Rectal smooth muscle tissue (tissue), 1 donor: Measurements from ENCODE around the gene ITGA3.
A peak's percentile ranks its signal among the peaks of the same experiment; 100 is the strongest.
"Not testable (repeated sequence)": the region's sequence is repeated elsewhere in the genome, so short reads cannot be mapped to it uniquely, and the experiment has no call there.

Experiments used
- H3K27ac ChIP-seq: one replicate; pipeline ENCODE4 v1.7.0; 2013; ENCODE audit warnings: low read depth, low read length, inconsistent platforms
- H3K27me3 ChIP-seq: one replicate; pipeline ENCODE4 v1.7.0; 2013; ENCODE audit warnings: low read length; ENCODE audit not compliant: control insufficient read depth, insufficient read depth
- H3K36me3 ChIP-seq: one replicate; pipeline ENCODE4 v1.7.0; 2013; ENCODE audit warnings: low read length; ENCODE audit not compliant: control insufficient read depth, insufficient read depth
- H3K4me1 ChIP-seq: one replicate; pipeline ENCODE4 v1.7.0; 2013; ENCODE audit warnings: low read length; ENCODE audit not compliant: control insufficient read depth, insufficient read depth
- H3K4me3 ChIP-seq: one replicate; pipeline ENCODE4 v1.7.0; 2013; ENCODE audit warnings: low read length
- H3K9ac ChIP-seq: one replicate; pipeline ENCODE4 v1.7.0; 2013; ENCODE audit warnings: low read length

Gene ITGA3

DNA sequence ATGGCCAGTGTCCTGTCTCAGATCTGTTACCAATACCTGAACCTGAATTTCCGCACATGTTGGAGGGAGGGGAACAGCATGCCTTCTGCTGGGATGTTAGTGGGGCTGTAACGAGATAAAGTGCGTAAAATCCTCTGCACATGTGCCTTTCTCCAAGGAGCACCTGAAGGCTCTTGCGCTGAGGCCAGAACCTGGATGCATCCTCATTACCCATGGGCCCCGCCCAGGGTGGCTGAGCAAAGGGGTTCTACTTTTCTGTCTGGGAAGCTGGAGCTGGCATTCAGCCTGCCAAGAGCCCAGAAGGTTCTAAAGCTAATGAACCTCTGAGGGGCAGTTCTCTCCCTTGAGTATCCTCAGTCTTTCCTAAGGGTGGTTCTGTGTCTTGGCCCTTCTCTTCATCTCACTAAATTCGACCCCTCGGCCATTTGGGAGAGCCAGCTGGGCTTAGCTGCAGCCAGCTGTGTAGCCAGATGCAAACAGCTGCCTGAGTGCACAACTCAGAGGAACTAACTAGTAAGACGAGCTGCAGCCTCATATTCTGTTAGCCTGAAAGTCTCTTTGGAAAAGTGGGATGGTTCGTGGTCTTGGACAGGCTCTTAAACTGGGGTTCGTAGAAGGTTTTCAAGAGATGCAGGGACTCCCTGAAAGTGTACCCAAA lies 2.5 kb downstream of the ITGA3 start:
- peaks cover 41% of the 10 kb centered on the region for H3K4me1 ChIP-seq
- H3K9ac ChIP-seq = no peak overlapping the region
- H3K27ac ChIP-seq = no peak overlapping the region
- no peaks in the 10 kb centered on the region for H3K27me3 ChIP-seq
- H3K36me3 ChIP-seq = no peaks in the 10 kb centered on the region
- no peak overlapping the region for H3K4me3 ChIP-seq

DNA sequence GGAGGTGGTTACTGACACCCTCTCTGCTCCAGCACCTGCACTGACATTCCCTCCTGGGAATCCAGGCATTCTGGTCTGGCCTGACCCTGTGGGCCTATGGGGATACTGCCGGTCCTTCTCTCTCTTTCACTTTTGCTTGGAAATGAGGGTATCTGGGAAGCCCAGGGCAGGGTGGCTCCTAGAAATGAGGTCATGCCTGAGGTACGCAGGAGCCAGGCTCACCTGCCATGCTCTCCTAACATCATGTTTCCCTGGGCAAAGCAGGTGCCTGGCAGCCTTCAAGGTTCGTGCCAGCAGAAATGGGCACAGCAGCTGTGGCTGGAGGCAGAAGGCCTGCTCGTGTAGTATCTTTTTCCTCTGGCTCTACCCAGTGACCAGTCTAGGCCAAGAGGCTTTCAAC lies 3.3 kb downstream of the ITGA3 start:
- Histone ChIP-seq H3K9ac (no peak overlapping the region), H3K36me3 (no peaks in the 10 kb centered on the region), H3K27me3 (no peaks in the 10 kb centered on the region), H3K4me3 (no peak overlapping the region), H3K4me1 (peaks cover 48% of the 10 kb centered on the region), H3K27ac (peak overlapping the region; percentile 34)

DNA sequence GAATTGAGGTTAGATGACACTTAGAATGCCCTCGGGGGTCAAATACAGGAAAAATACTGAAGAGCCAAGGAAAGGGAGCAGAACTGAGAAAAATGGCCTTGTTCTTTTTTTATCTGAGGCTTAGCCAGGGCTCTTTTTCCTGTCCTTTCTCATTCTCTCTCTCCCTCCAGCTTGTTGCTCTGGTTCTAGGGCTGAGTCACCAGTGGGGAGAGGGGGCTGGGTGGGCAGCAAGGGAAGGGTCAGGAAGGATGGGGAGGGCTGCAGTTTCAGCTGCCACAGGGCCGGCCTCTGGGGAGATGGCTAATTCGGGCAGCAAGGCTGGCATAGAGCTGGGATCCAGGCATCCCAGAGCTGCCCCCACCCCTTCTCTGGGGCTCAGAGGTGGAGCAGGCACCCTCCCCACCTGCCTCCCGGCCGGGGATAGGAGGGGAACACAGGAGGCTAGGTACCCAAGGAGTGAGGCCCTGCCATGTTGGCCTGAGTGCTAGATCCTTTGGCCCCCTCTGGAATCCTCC lies 3.9 kb downstream of the ITGA3 start:
- Histone ChIP-seq H3K27me3 (no peaks in the 10 kb centered on the region), H3K4me3 (no peak overlapping the region), H3K4me1 (peaks cover 54% of the 10 kb centered on the region), H3K9ac (no peak overlapping the region), H3K27ac (peak overlapping the region; percentile 34), H3K36me3 (no peaks in the 10 kb centered on the region)

DNA sequence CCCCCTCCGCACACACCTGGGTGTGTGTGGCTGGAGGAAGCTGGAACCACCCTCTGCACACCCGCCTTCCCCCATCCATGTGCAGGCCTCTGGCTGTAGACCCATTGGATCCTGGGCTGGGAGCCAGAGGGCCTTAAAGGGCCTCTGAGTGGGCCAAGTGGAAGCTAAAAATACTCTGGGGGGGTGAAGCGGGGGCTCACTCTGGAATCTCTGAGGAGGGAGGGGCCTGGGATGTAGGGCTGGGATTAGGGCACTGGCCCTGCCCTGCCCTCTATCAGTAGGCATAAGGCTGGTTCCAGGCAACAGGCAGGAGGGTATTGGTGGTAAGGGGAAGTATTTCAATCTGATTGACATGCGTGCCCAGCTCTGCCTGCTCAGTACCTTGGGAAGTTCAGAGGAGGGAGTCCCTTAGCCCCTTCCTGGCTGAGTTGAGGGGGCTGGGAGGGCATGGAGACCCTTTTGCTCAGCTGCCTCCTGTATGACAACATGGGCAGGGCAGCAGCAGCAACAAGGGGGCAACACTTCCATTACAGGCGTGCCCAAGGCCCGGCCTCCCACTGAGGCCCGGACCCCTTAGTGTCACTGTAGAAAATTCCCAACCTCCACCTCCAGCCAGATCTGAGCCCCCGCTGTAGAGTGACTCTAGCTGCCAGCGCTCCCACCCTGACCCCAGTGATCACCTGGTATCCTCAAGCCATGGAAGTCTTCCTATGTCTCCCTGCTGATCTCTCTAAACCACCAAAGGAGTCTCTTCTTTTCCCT lies 5.2 kb downstream of the ITGA3 start:
- H3K27me3 ChIP-seq = no peaks in the 10 kb centered on the region
- peaks cover 57% of the 10 kb centered on the region for H3K4me1 ChIP-seq
- peak overlapping the region; percentile 81 for H3K27ac ChIP-seq
- peak overlapping the region; percentile 43 for H3K4me3 ChIP-seq
- no peak overlapping the region for H3K9ac ChIP-seq
- no peaks in the 10 kb centered on the region for H3K36me3 ChIP-seq

- not testable (repeated sequence) for H3K36me3 ChIP-seq, H3K9ac ChIP-seq, H3K4me3 ChIP-seq, H3K27me3 ChIP-seq
- Histone ChIP-seq H3K4me1 (peaks cover 57% of the 10 kb centered on the region), H3K27ac (peak overlapping the region; percentile 81)
Measured at GRCh38 chr17:50061713-50062045, 5.8 kb downstream of the ITGA3 start.

DNA sequence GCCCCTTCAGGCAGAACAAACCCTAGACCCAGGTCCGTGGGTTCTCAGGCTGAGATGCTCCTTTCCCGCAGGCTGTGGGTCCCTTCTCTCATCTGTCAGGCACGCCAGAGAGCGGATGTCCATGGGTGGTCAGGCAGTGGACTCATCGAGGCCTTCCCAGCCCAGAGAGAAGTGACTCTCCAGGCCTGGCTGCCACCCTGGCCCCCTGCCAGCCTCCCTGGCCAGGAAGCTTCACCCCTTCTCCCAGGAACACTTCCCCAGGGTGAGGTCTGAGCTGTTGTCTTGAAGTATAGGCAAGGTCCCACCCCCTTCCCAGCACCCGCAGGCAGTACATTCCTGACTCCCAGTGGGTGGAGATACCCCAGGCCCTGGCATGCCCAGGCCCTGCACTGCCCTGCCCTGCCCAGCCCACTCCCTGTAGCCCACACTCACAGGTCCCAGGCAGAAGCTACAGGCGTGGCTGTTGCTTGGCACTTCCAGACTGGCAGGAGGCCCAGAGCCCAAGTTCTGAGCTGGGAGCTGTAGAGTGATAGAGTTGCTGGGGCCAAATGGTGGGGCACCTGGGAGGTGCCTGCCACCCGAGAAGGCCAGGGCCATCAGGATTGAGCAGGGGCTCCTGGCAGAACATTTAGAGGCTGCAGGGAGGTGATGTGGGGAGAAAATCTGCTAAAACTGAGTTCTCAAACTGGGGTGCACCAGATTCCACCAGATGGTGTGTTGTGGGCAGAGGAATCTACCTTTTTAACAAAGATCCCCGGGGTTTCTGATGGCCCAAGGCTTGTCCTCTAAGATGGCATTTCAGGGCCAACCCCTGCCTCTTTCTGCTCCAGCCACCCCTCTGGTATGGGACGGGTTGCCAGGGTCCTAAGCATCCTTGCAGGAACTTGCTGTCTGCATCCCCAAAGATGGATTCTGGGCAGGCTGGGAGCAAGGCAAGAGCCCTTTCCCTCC lies 6.7 kb downstream of the ITGA3 start:
- Histone ChIP-seq H3K4me1 (peaks cover 55% of the 10 kb centered on the region), H3K27me3 (no peaks in the 10 kb centered on the region), H3K9ac (no peak overlapping the region), H3K27ac (peak overlapping the region; percentile 72), H3K36me3 (no peaks in the 10 kb centered on the region), H3K4me3 (no peak overlapping the region)

GRCh38 chr17:50063561-50064252 lies 7.8 kb downstream of the ITGA3 start:
- H3K27ac ChIP-seq = peak overlapping the region; percentile 86
- no peak overlapping the region for H3K9ac ChIP-seq
- H3K4me3 ChIP-seq = no peak overlapping the region
- H3K4me1 ChIP-seq = peaks cover 54% of the 10 kb centered on the region
- H3K27me3 ChIP-seq = no peaks in the 10 kb centered on the region
- H3K36me3 ChIP-seq = peaks cover 5% of the 10 kb centered on the region

DNA sequence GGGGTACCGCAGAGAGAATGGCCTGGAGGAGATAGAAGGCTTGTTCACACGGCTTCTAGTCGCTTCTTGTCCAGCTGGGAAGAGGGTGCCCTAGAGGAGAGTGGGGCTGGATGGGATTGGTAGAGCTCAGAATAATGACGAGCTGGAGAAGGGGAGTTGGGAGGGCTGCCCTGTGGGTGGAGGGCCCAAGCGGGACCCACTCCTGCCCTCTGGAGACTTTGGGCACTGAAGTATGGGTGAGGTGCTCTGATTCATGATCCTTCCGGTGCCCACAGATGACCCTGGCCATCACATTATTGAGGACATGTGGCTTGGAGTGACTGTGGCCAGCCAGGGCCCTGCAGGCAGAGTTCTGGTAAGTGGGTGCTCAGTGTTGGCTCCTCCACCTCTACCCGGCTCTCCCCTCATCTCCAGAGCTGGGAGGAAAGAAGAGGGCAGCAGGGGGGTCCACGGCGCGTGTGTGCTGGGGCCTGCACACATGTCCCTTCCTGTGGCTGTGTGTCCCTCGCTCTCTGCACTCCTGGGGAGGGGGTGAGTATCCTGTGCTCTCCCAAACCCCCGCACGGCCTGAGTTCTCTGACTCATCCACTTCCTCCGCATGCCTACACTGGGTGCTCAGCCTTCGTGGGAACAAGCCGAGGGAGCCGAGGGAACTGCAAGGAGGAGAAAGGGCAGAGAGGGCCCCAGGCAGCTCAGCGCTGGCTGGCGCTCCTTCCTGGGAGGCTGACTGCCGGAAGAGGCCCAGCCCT lies 8.5 kb downstream of the ITGA3 start:
- Histone ChIP-seq H3K4me3 (no peak overlapping the region), H3K9ac (no peak overlapping the region)

DNA sequence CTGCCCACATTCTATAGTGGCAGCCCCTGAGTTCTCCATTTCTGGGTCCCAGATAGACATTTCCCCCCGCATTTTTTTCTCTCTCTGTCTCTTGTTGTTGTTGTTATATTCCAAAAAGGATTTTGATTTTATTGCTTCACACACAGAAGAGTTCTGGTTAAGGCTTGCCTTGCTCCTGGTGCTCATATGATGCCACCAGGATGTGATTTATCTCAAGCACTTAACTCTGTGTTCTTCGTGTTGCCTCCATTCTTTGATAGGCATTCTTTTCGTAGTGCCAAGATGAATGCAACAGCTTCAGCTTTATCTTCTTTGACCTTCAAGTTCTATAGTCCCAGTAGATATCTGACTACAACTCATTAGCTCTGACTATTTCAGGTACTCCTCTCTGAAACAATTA lies 9.1 kb downstream of the ITGA3 start:
- peak overlapping the region; percentile 86 for H3K27ac ChIP-seq
- no peak overlapping the region for H3K9ac ChIP-seq
- peaks cover 43% of the 10 kb centered on the region for H3K4me1 ChIP-seq
- no peaks in the 10 kb centered on the region for H3K27me3 ChIP-seq
- H3K36me3 ChIP-seq = peaks cover 5% of the 10 kb centered on the region
- H3K4me3 ChIP-seq = no peak overlapping the region

More for the DNA sequence above, 8.5 kb downstream of the ITGA3 start:
- Histone ChIP-seq H3K4me1 (peaks cover 47% of the 10 kb centered on the region), H3K27ac (peak overlapping the region; percentile 86), H3K36me3 (peaks cover 5% of the 10 kb centered on the region), H3K27me3 (no peaks in the 10 kb centered on the region)

DNA sequence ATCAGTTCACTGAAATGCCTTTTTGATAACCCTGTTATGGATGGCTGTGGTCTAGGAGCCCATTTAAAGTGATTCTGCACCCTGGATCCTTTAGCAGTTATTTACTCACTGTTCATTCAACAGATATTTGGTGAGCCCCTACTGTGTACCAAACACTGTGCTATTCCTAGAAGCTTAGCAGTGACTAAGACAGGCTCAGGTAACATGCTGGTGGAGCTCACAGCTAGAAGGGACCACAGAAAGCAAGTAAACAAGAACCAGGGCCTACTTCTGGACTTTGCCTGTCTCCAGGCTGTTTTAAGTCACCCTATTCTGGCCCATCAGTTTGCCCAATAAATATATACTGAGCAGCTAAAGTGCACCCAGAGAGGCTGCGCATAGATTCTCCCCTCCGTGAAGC lies 11.1 kb downstream of the ITGA3 start:
- Histone ChIP-seq H3K27me3 (no peaks in the 10 kb centered on the region), H3K27ac (no peak overlapping the region), H3K4me1 (peaks cover 27% of the 10 kb centered on the region), H3K4me3 (no peak overlapping the region), H3K36me3 (peaks cover 16% of the 10 kb centered on the region), H3K9ac (no peak overlapping the region)

- H3K4me1 ChIP-seq = peaks cover 22% of the 10 kb centered on the region
- H3K36me3 ChIP-seq = peaks cover 16% of the 10 kb centered on the region
- H3K27me3 ChIP-seq = no peaks in the 10 kb centered on the region
- no peak overlapping the region for H3K4me3 ChIP-seq
- H3K27ac ChIP-seq = no peak overlapping the region
- H3K9ac ChIP-seq = no peak overlapping the region
Measured at GRCh38 chr17:50067996-50068395, 12.1 kb downstream of the ITGA3 start.
